Skin epidermis (tissue), 12 donors: ENCODE results near the gene RSU1.

Experiments
- H3K27ac ChIP-seq, 21 experiments: fragments of 200-600 bp; sonication (generic) in 11 of 21; one replicate each; pipeline ENCODE4 v1.5.0; 2020; ENCODE audit warnings: mild to moderate bottlenecking in 3 of 21, inconsistent platforms in 2 of 21, moderate library complexity in 2 of 21
- H3K4me3 ChIP-seq, 7 experiments: fragments of 200-600 bp; sonication (generic) in 2 of 7; one replicate each; pipeline ENCODE4 v1.5.0; 2020; ENCODE audit warnings: inconsistent platforms in 2 of 7, mild to moderate bottlenecking in 2 of 7, moderate library complexity in 1 of 7

The RSU1 gene

DNA sequence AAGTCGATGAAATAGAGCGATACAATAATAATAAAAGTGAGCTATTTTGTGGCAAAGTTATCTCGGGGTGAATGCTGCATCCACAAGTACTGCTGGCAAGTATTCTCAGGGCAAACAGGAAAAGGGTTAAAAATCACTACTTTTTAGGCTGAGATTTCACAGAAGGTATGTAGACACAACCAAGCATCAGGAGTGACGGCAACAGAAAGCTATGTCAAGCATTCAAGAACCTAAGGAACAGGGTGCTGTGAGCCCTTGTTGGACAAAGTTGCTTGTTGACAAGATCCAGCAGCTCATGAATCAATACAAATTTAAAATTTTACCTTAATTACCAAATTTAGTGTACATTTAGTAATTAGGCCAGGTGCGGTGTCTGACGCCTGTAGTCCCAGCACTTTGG is 254.3 kb downstream of the RSU1 start:
- no peak overlapping the region for H3K4me3 ChIP-seq
- no peak overlapping the region for H3K27ac ChIP-seq

DNA sequence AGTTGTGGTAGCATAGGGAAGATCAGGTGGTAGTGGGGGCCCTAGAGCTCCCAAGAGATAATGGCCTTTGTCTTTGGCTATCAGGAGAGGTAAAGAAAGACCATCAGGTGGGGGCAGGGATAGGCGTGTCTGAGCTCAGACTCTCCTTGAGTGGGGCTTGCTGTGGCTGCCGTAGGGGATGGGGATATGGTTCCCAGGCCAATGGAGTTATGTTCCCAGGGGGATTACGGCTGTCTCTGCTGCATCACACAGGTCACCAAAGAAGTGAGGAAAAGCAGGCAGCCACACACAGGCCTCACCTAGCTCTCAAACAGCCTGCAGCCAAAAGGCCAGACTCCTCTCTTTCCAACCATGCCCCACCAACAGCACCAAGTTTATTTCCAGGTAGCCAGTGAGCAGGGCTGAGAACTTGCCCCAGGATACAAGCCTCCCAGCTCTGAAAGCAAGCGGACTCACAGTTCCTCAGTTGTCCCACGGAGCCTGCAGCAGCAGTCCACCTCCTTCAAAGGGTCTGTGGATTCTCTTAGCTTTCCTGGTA is 257.9 kb downstream of the RSU1 start:
- Histone ChIP-seq H3K4me3 (no peak overlapping the region), H3K27ac (no peak overlapping the region)

DNA sequence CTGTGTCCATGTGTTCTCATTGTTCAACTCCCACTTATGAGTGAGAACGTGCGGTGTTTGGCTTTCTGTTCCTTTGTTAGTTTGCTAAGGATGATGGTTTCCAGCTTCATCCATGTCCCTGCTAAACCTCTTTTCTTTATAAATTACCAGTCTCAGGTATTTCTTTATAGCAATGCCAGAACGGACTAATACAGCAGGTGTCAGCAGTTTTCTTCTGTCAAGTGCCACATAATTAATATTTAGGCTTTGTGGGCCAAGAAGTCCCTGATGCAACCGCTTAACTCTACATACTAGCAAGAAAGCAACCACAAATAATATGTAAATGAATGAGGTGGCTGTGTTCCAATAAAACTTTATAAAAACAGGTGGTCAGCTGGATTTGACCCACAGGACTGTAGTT is 269.3 kb downstream of the RSU1 start:
- no peak overlapping the region for H3K4me3 ChIP-seq
- H3K27ac ChIP-seq = no peak overlapping the region

GRCh38 chr10:16545116-16545736 is 272.0 kb downstream of the RSU1 start:
- H3K4me3 ChIP-seq = no peak overlapping the region
- no peak overlapping the region for H3K27ac ChIP-seq

- no peak overlapping the region for H3K27ac ChIP-seq
- no peak overlapping the region for H3K4me3 ChIP-seq
Measured at GRCh38 chr10:16544591-16544990, 272.6 kb downstream of the RSU1 start.

GRCh38 chr10:16544099-16544498 is 273.1 kb downstream of the RSU1 start:
- Histone ChIP-seq H3K4me3 (no peak overlapping the region), H3K27ac (no peak overlapping the region)
